Aorta (tissue), 5 donors: ENCODE measurements around the gene RARA. TPM values are rescaled to one million over a fixed set of nuclear protein-coding genes. Genes with fewer than 3 reads are reported as not detected.

Source experiments
- ATAC-seq: fragments of 200-7000 bp; cut with Tn5 transposase; one replicate; pipeline ENCODE4 v1.9.1; 2022; ENCODE audit warnings: moderate library complexity; ENCODE audit not compliant: low FRiP score
- DNase-seq, 2 donors: peaks; one replicate each; pipeline ENCODE4 v3.0.0-alpha.2; 2020
- H3K27ac ChIP-seq, 2 donors: one replicate each; pipeline ENCODE4 v1.5.1; 2013; ENCODE audit warnings: low read length in 2 of 2, mild to moderate bottlenecking in 2 of 2, moderate library complexity in 2 of 2, control low read depth in 1 of 2, inconsistent platforms in 1 of 2, low read depth in 1 of 2
- H3K27me3 ChIP-seq, 2 donors: one replicate each; pipeline ENCODE4 v1.6.1; 2013; ENCODE audit warnings: control low read depth in 1 of 2, low read length in 1 of 2, mild to moderate bottlenecking in 1 of 2, moderate library complexity in 1 of 2; ENCODE audit not compliant: insufficient read depth in 2 of 2, control insufficient read depth in 1 of 2
- H3K36me3 ChIP-seq, 2 donors: one replicate each; pipeline ENCODE4 v1.6.1; 2013; ENCODE audit warnings: control low read depth in 1 of 2, low read length in 1 of 2, mild to moderate bottlenecking in 1 of 2; ENCODE audit not compliant: insufficient read depth in 2 of 2, control insufficient read depth in 1 of 2
- H3K4me1 ChIP-seq, 2 donors: one replicate each; pipeline ENCODE4 v1.6.1; 2013; ENCODE audit warnings: low read length in 2 of 2, control low read depth in 1 of 2, mild to moderate bottlenecking in 1 of 2, moderate library complexity in 1 of 2; ENCODE audit not compliant: insufficient read depth in 2 of 2, control insufficient read depth in 1 of 2
- H3K4me3 ChIP-seq, 2 donors: one replicate each; pipeline ENCODE4 v1.5.1; 2013; ENCODE audit warnings: low read length in 2 of 2, control low read depth in 1 of 2, mild to moderate bottlenecking in 1 of 2
- H3K9me3 ChIP-seq: one replicate; pipeline ENCODE4 v1.6.1; 2013; ENCODE audit warnings: mild to moderate bottlenecking, low read length; ENCODE audit not compliant: control insufficient read depth
- WGBS, 2 donors: extraction: QIAGEN DNeasy Blood & Tissue Kit; methylation state at CpG; one replicate each; pipeline ENCODE4 v1.1.7; 2013; 5-methylcytosine and 5-hydroxymethylcytosine counted together
- intact Hi-C, 2 donors: fragments of 100-400 bp; cut with DNase I; formaldehyde crosslinking; loops; one replicate each; pipeline versions ENCODE4 v1.14.2 to v1.15.0; 2022
- polyA plus RNA-seq, 2 donors: library from polyadenylated mRNA; stranded (reverse); fragments of 200-250 nt; gene quantifications; one replicate each; pipeline ENCODE4 v1.2.3, GENCODE V29; 2013
- total RNA-seq, 2 donors: library from RNA; stranded (reverse); fragmentation: NEBNext Ultra II Directional; extraction: Animal tissue kit (Norgen Biotek cat#: 25700); gene quantifications; one replicate each; pipeline ENCODE4 v1.2.1, GENCODE V29; 2021
- donor health status: healthy with polysubstance abuse.
- donor health status: Bipolar disorder and iron deficiency.
- donor health status: DM: no; HTN: no; CAD: no.
- donor health status: DM: no; HTN: no; CAD: no.
- donor health status: DM: yes; HTN: yes; CAD: no.

Gene RARA
- total and polyA plus RNA-seq, 4 donors, result 10.6 to 88.3 (median 39.1) TPM

GRCh38 chr17:40361063-40361924, 52.3 kb downstream of the RARA start:
- no peaks in the 10 kb centered on the region for H3K9me3 ChIP-seq
- no peaks in the 10 kb centered on the region for H3K36me3 ChIP-seq
- ATAC-seq (no peak), DNase-seq (no peak)
- H3K27ac ChIP-seq, result no peak overlapping the region
- no peaks in the 10 kb centered on the region for H3K4me1 ChIP-seq
- no peak overlapping the region for H3K4me3 ChIP-seq
- intact Hi-C loops, result no loop called here
- 70% methylated on average over 30 to 32 of the region's 32 CpGs for WGBS, 2 donors
- H3K27me3 ChIP-seq, result no peaks in the 10 kb centered on the region

DNA sequence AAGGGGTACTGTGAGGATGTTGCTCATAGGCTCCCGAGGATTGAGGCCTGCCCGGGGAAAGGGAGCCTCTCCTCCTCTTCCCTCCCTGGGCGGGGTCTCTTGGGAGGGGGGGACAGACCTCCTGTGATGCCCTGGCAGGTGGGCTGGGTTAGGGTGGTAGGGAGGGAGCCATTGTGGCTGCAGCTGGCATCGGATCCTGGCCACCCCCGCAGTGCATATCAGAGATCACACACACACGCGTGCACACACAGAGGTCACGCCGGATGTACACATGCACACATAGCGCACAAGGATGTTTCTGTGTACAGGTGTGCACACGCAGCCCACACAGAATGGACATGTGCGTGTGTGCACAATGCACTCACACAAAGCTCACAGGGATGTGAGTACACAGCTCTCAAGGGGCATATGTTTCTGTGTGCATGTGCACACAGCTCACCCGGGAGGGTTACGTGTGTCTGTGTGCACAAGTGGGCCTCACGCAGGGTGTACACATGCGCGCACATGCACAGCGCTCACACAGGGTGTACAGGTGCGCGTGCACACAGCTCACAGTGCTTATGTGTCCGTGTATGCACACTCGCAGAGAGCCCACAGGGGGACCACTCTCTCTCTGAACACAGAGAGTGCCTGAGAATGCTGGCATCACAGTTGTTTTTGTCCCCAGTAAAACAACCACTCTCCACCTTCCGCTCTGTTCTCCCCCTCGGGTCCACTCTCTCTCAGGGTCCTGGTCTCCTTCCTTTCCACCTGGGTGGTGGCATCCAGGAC, 53.1 kb downstream of the RARA start:
- 65 to 66% methylated on average over 24 of the region's 24 CpGs for WGBS, 2 donors
- no peaks in the 10 kb centered on the region for H3K9me3 ChIP-seq
- no peak for DNase-seq
- intact Hi-C loops, result no loop called here
- H3K4me3 ChIP-seq, result peak overlapping the region in 1 of 2 donors; percentile 43
- no peak for ATAC-seq
- no peaks in the 10 kb centered on the region for H3K4me1 ChIP-seq
- H3K27ac ChIP-seq, result no peak overlapping the region
- no peaks in the 10 kb centered on the region for H3K36me3 ChIP-seq
- no peaks in the 10 kb centered on the region for H3K27me3 ChIP-seq

DNA sequence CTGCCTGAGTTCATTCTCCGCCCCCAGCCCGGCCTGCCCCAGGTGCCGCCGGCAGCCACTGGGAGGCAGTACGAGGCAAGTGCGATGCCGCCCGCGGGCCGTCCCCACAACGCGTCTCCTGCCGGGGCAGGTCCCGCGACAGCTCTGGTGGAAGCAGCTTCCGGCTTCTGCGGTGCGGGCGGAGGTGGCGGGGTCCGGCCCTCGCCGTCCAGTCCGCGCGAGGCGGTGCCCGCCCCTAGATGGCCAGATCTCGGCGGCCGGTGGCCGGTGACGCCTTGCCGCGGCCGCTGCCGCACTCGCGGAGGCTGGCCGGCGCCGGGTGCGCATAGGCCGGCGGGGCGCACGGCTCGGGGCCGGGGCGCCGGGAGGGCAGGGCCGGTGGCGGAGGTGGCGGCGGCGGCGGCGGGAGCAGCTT, 53.7 kb downstream of the RARA start:
- Histone ChIP-seq H3K36me3 (no peaks in the 10 kb centered on the region), H3K27me3 (no peaks in the 10 kb centered on the region), H3K4me1 (no peaks in the 10 kb centered on the region), H3K9me3 (no peaks in the 10 kb centered on the region), H3K27ac (no peak overlapping the region), H3K4me3 (peak overlapping the region; percentile 36 to 43)
- WGBS, 2 donors, result 1 to 2% methylated on average over 27 to 58 of the region's 58 CpGs
- ATAC-seq, result peak; percentile 55
- intact Hi-C loops, result no loop called here
- peak; percentile 78 to 91 for DNase-seq

DNA sequence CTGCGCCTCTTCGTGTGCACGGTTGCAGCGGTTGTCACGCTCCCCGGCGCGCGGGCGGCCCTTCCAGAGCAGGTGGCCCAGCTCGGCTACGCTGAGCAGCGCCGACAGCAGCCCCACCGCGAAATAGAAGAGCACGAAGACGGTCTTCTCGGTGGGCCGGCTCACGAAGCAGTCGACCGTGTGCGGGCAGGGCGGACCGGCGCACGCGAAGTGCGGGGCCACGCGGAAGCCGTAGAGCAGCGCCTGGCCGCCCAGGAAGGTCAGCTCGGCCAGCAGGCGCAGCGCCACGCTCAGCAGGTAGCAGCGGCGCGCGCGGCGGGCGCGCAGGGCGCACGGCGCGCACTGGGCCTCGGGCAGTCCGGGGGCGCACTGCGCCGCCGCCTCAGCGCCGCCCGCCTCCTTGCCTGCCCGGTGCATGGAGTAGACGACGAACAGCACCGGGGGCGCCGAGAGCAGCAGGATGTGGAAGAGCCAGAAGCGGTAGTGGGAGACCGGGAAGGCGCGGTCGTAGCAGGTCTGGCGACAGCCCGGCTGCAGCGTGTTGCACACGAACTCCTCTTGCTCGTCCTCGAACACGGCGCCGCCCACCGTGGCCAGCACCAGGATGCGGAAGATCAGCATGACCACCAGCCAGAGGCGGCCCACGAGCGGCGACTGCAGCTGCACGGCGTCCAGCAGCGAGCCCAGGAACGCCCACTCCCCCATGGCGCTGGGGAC, 54.3 kb downstream of the RARA start:
- ATAC-seq, result peak; percentile 2
- 1% methylated on average over 65 to 91 of the region's 91 CpGs for WGBS, 2 donors
- Histone ChIP-seq H3K4me3 (peak overlapping the region; percentile 36 to 43), H3K27me3 (no peaks in the 10 kb centered on the region), H3K9me3 (no peaks in the 10 kb centered on the region), H3K27ac (no peak overlapping the region), H3K36me3 (no peaks in the 10 kb centered on the region), H3K4me1 (no peaks in the 10 kb centered on the region)
- intact Hi-C loops, result no loop called here
- DNase-seq, result peak in 1 of 2 donors; percentile 82

GRCh38 chr17:40364121-40364861, 55.3 kb downstream of the RARA start, which contains the start of gene GJD3:
TSS of gene GJD3 (minus strand) at chr17:40364737. CDS start at chr17:40363815, 922 bp downstream.
- Histone ChIP-seq H3K27me3 (no peaks in the 10 kb centered on the region), H3K4me3 (no peak within 1 kb of the TSS), H3K4me1 (no peaks in the 10 kb centered on the region), H3K36me3 (no peaks in the 10 kb centered on the region), H3K27ac (no peak within 1 kb of the TSS), H3K9me3 (no peaks in the 10 kb centered on the region)
- no peak for ATAC-seq
- WGBS, 2 donors, result 70 to 75% methylated on average over 22 of the region's 22 CpGs
- peak in 1 of 2 donors; percentile 63 for DNase-seq
- intact Hi-C loops, result no loop called here

DNA sequence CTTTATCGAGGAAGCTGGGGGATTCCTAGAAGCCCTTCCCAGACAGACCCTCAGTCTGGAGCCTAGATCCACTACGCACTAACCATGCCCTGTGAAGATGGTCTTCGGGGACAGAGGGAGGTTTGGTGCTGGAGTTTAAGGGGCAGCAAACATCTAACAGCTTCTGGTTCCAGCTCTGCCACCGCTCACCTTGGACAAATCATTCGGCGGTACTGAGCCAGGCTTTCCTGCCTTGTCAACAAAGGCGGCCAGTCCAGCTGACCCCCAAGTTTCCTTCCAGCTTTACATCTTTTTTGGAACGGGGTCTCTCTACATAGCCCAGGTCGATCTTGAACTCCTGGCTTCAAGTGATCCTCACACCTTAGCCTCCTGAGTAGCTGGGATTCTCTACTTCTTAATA, 55.9 kb downstream of the RARA start:
- H3K4me3 ChIP-seq, result no peak overlapping the region
- H3K4me1 ChIP-seq, result no peaks in the 10 kb centered on the region
- intact Hi-C loops, result no loop called here
- no peaks in the 10 kb centered on the region for H3K36me3 ChIP-seq
- 95 to 97% methylated on average over 9 of the region's 9 CpGs for WGBS, 2 donors
- ATAC-seq, result no peak
- no peaks in the 10 kb centered on the region for H3K27me3 ChIP-seq
- no peaks in the 10 kb centered on the region for H3K9me3 ChIP-seq
- H3K27ac ChIP-seq, result no peak overlapping the region
- peak in 1 of 2 donors; percentile 47 for DNase-seq

- H3K9me3 ChIP-seq, result no peaks in the 10 kb centered on the region
- intact Hi-C loops, result no loop called here
- WGBS, 2 donors, result 96 to 97% methylated on average over 18 of the region's 18 CpGs
- DNase-seq (peak in 1 of 2 donors; percentile 64), ATAC-seq (no peak)
- no peak overlapping the region for H3K27ac ChIP-seq
- no peaks in the 10 kb centered on the region for H3K27me3 ChIP-seq
- H3K4me1 ChIP-seq, result no peaks in the 10 kb centered on the region
- no peak overlapping the region for H3K4me3 ChIP-seq
- H3K36me3 ChIP-seq, result no peaks in the 10 kb centered on the region
Measured at GRCh38 chr17:40366076-40366860, 57.3 kb downstream of the RARA start.
